ENCODE data around the gene ACAD11. TPM values are rescaled to one million over a fixed set of nuclear protein-coding genes. Genes with fewer than 3 reads are reported as not detected.
A peak's percentile ranks its signal among the peaks of the same experiment; 100 is the strongest.
"Not testable (repeated sequence)": the region's sequence is repeated elsewhere in the genome, so short reads cannot be mapped to it uniquely, and the experiment has no call there.

Gene ACAD11
- total RNA-seq, 1 donor from 2014 or later = 10.7 TPM

DNA sequence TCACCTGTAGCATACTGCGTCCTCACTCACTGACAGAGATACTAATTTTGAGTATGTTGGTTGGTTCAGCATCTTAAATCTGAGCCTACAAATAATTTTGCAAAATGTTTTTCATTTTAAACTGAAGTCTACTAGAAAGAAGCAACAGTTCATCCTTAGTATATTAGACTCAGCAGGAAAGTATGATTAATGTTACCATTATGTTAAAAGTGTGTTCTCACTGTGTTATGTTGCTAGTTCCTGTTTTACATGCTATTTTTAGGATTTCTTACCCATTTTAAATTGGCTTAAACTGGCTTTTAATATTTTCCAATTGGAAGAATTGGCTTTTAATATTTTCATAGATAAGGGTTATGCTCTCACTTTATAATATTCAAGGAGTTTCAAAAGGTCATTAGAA, 36.8 kb downstream of the ACAD11 start:
- no peaks in the 10 kb centered on the region for H3K9me3 ChIP-seq
- peaks cover 0 to 10% of the 10 kb centered on the region in 2 donors for H3K36me3 ChIP-seq
- intact Hi-C loops (cut with DNase I) = no loop called here
- H3K27me3 ChIP-seq = no peaks in the 10 kb centered on the region
- TF ChIP-seq, protein P1, sequence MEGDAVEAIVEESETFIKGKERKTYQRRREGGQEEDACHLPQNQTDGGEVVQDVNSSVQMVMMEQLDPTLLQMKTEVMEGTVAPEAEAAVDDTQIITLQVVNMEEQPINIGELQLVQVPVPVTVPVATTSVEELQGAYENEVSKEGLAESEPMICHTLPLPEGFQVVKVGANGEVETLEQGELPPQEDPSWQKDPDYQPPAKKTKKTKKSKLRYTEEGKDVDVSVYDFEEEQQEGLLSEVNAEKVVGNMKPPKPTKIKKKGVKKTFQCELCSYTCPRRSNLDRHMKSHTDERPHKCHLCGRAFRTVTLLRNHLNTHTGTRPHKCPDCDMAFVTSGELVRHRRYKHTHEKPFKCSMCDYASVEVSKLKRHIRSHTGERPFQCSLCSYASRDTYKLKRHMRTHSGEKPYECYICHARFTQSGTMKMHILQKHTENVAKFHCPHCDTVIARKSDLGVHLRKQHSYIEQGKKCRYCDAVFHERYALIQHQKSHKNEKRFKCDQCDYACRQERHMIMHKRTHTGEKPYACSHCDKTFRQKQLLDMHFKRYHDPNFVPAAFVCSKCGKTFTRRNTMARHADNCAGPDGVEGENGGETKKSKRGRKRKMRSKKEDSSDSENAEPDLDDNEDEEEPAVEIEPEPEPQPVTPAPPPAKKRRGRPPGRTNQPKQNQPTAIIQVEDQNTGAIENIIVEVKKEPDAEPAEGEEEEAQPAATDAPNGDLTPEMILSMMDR (IDR thresholded peaks at IDR 0.05) = no peak
- H3K4me3 ChIP-seq = no peak overlapping the region
- DNase-seq (ENCODE audit: low spot score in 2 of 2) = no peak
- H3K27ac ChIP-seq = peak overlapping the region; percentile 23 to 56
- H3K4me1 ChIP-seq = peaks cover 0 to 30% of the 10 kb centered on the region in 2 donors

DNA sequence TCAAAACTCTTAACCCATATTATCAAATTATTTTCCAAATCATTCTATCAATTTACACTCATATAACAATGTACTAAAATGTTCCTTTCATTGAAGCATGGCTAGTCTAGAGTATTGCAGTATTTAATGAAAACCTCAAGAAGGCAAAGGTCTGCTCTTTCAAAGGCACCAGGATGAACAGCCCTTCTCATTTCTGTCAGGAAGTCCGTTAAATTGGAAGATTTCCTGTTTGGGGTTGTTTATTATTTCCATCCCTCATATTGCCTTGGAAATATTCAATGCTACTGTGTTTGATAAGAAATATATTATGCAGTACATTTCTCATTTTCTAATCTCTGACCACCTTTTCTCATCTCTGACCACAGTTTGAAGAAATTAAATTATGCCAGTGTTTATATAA, 37.5 kb downstream of the ACAD11 start:
- no peak for DNase-seq (ENCODE audit: low spot score in 2 of 2)
- Histone ChIP-seq H3K27me3 (no peaks in the 10 kb centered on the region), H3K4me1 (peaks cover 0 to 27% of the 10 kb centered on the region in 2 donors), H3K4me3 (no peak overlapping the region), H3K9me3 (no peaks in the 10 kb centered on the region), H3K36me3 (peaks cover 0 to 4% of the 10 kb centered on the region in 2 donors), H3K27ac (peak overlapping the region; percentile 29 to 37)
- intact Hi-C loops (cut with DNase I) = no loop called here
- TF ChIP-seq, protein P1 (IDR thresholded peaks at IDR 0.05) = no peak

DNA sequence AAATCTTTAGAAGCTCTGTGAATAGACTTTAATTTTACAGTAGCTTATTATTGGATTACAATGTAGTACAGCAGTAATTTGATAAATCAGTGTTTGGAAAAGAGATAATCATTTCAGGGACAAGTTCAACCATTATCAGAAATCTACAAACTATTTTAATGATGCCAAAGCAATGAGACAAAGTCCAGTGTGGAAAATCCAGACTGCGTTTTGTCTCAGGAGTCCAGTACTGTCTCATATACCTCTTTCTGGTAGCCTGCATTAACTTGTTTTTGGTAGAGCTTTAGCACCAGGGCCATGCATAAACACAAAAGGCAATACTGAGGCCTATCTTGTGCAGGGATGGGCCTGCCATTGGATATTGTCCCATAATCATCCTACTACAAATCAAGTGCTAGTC, 42.8 kb downstream of the ACAD11 start:
- TF ChIP-seq, protein P1 (IDR thresholded peaks at IDR 0.05) = no peak
- H3K36me3 ChIP-seq = peaks cover 0 to 3% of the 10 kb centered on the region in 2 donors

DNA sequence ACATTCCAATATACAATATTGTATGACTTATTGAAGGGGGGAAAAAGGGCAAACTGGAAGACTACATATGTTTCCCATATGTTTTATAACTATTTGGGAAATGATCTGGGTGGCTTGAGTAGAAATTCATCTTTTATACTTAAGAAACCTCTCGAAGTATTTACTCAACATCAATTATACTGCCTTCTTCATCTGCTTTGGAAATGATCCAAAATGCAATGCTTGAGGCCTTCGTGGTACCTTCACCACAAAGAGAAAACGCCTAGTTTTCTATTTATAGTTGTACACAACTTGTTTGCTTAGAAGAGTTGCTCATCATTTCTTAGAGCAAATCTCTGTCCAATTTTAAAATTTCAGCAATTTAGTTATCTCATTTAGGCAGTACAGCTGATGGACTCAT, 43.7 kb downstream of the ACAD11 start:
- Histone ChIP-seq H3K4me1 (peaks cover 0 to 11% of the 10 kb centered on the region in 2 donors), H3K4me3 (no peak overlapping the region), H3K9me3 (peaks cover 0 to 4% of the 10 kb centered on the region in 2 donors), H3K36me3 (peaks cover 0 to 3% of the 10 kb centered on the region in 2 donors), H3K27ac (no peak overlapping the region), H3K27me3 (no peaks in the 10 kb centered on the region)
- intact Hi-C loops (cut with DNase I) = no loop called here
- TF ChIP-seq, protein P1 (IDR thresholded peaks at IDR 0.05) = no peak
- DNase-seq (ENCODE audit: low spot score in 2 of 2) = no peak

More for the DNA sequence above, 42.8 kb downstream of the ACAD11 start:
- DNase-seq (ENCODE audit: low spot score in 2 of 2) = no peak
- Histone ChIP-seq H3K4me3 (no peak overlapping the region), H3K27ac (no peak overlapping the region), H3K4me1 (peaks cover 0 to 11% of the 10 kb centered on the region in 2 donors), H3K27me3 (no peaks in the 10 kb centered on the region), H3K9me3 (no peaks in the 10 kb centered on the region)
- intact Hi-C loops (cut with DNase I) = no loop called here

DNA sequence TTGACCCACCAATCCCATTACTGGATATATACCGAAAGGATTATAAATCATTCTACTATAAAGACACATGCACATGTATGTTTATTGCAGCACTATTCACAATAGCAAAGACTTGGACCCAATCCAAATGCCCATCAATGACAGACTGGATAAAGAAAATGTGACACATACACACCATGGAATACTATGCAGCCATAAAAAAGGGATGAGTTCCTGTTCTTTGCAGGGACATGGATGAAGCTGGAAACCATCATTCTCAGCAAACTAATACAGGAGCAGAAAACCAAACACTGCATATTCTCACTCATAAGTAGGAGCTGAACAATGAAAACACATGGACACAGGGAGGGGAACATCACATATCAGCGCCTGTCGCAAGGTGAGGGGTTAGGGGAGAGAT, 44.3 kb downstream of the ACAD11 start:
- not testable (repeated sequence) for DNase-seq (ENCODE audit: low spot score in 2 of 2); H3K4me3 ChIP-seq

DNA sequence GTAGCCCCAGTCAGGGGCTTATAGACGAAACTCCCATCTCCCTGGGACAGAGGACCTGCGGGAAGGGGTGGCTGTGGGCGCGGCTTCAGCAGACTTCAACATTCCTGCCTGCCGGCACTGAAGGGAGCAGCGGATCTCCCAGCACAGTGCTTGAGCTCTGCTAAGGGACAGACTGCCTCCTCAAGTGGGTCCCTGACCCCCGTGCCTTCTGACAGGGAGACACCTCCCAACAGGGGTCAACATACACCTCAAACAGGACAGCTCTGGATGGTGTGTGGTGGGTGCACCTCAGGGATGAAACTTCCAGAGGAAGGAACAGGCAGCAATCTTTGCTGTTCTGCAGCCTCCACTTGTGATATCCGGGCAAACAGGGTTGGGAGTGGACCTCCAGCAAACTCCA, 53.0 kb downstream of the ACAD11 start:
- intact Hi-C loops (cut with DNase I) = loop anchor here (5.0 kb wide), 1 partner anchor 34 kb away; no protein-coding TSS in a partner anchor
- H3K4me1 ChIP-seq = peaks cover 5 to 33% of the 10 kb centered on the region in 2 donors
- H3K4me3 ChIP-seq = peak overlapping the region; percentile 4 to 13
- DNase-seq (ENCODE audit: low spot score in 2 of 2); H3K27me3 ChIP-seq; H3K36me3 ChIP-seq: not testable (repeated sequence)
- peak overlapping the region; percentile 82 to 85 for H3K27ac ChIP-seq
- peaks cover 5 to 35% of the 10 kb centered on the region in 2 donors for H3K9me3 ChIP-seq

More for the DNA sequence above, 44.3 kb downstream of the ACAD11 start:
- H3K27ac ChIP-seq; H3K9me3 ChIP-seq; H3K4me1 ChIP-seq; H3K27me3 ChIP-seq; intact Hi-C loops (cut with DNase I); H3K36me3 ChIP-seq: not testable (repeated sequence)

DNA sequence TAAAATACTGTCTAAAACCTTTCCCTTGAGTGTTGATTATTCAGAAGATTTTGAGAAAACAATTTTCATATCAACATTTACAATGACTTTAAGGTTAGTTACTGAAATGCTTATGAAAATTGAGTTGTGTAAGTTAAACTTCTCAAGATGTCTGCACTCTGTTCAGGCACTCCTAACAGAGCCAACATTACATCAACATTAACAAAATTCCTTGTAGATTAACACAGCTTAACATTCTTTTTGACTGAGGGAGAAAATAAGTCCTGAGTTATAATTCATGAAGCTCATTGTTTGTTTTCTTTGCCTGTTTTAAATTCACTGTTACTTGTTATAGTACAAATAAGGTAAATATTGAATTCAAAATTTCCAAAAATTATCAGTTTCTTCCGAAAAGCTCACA, 53.5 kb downstream of the ACAD11 start:
- Histone ChIP-seq H3K27me3 (no peaks in the 10 kb centered on the region), H3K4me3 (peak overlapping the region; percentile 4 to 13), H3K36me3 (peaks cover 4 to 7% of the 10 kb centered on the region in 2 donors), H3K27ac (peak overlapping the region; percentile 82 to 85), H3K4me1 (peaks cover 5 to 33% of the 10 kb centered on the region in 2 donors), H3K9me3 (peaks cover 5 to 30% of the 10 kb centered on the region in 2 donors)
- TF ChIP-seq, protein P1 (IDR thresholded peaks at IDR 0.05) = no peak
- DNase-seq (ENCODE audit: low spot score in 2 of 2) = no peak
- intact Hi-C loops (cut with DNase I) = loop anchor here (5.0 kb wide), 1 partner anchor 34 kb away; no protein-coding TSS in a partner anchor

Measured in ascending aorta (tissue), 2 donors.